ENCODE results near the gene M1AP.

The M1AP gene

DNA sequence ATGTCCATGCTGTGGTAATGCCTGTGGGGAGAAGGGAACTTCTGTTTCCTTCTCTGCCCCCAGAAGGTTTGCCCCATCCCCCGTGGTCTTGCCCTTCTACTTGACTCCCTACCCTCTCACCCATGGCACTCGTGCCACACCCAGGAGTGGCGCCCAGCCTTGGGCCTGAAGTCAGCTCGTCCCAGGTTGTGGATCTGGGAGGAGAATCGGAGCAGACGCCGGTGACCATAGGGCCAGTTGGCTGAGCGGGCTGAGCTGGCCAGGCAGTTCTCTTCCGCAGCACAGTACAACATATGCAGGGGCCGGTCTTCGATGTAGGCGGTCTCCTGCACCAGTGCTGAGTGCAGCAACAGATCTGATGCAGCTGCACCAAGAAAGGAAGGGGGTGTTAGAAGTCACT lies 113.7 kb downstream of the M1AP start:
- no peak for TF ChIP-seq ZFX (IDR thresholded peaks at IDR 0.05; ENCODE audit: borderline replicate concordance)
- TF ChIP-seq, protein P1, sequence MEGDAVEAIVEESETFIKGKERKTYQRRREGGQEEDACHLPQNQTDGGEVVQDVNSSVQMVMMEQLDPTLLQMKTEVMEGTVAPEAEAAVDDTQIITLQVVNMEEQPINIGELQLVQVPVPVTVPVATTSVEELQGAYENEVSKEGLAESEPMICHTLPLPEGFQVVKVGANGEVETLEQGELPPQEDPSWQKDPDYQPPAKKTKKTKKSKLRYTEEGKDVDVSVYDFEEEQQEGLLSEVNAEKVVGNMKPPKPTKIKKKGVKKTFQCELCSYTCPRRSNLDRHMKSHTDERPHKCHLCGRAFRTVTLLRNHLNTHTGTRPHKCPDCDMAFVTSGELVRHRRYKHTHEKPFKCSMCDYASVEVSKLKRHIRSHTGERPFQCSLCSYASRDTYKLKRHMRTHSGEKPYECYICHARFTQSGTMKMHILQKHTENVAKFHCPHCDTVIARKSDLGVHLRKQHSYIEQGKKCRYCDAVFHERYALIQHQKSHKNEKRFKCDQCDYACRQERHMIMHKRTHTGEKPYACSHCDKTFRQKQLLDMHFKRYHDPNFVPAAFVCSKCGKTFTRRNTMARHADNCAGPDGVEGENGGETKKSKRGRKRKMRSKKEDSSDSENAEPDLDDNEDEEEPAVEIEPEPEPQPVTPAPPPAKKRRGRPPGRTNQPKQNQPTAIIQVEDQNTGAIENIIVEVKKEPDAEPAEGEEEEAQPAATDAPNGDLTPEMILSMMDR (IDR thresholded peaks at IDR 0.05) = no peak
- H3K27ac ChIP-seq = no peak overlapping the region

GRCh38 chr2:74533464-74533863 lies 114.7 kb downstream of the M1AP start:
- H3K27ac ChIP-seq = no peak overlapping the region
- TF ChIP-seq, protein P1 (IDR thresholded peaks at IDR 0.05) = no peak
- no peak for TF ChIP-seq ZFX (IDR thresholded peaks at IDR 0.05; ENCODE audit: borderline replicate concordance)

- peak overlapping the region; percentile 89; the same call in 1 of the 2 replicates for H3K27ac ChIP-seq
Measured at GRCh38 chr2:74532222-74532621, 115.9 kb downstream of the M1AP start.

GRCh38 chr2:74531666-74532065 lies 116.5 kb downstream of the M1AP start:
- TF ChIP-seq, protein P1 (IDR thresholded peaks at IDR 0.05) = no peak
- no peak for TF ChIP-seq ZFX (IDR thresholded peaks at IDR 0.05; ENCODE audit: borderline replicate concordance)
- H3K27ac ChIP-seq = peak overlapping the region; percentile 89

More at GRCh38 chr2:74532222-74532621, 115.9 kb downstream of the M1AP start:
- TF ChIP-seq ZFX (IDR thresholded peaks at IDR 0.05; ENCODE audit: borderline replicate concordance) = no peak
- TF ChIP-seq, protein P1 (IDR thresholded peaks at IDR 0.05) = peak; percentile 53

- H3K27ac ChIP-seq = peak overlapping the region; percentile 89
- TF ChIP-seq ZFX (IDR thresholded peaks at IDR 0.05; ENCODE audit: borderline replicate concordance) = no peak
- TF ChIP-seq, protein P1 (IDR thresholded peaks at IDR 0.05) = no peak
Measured at GRCh38 chr2:74530239-74531187, 117.6 kb downstream of the M1AP start.

- peak within 1 kb of the TSS; percentile 89 for H3K27ac ChIP-seq
- TF ChIP-seq, protein P1 (IDR thresholded peaks at IDR 0.05) = no peak
- TF ChIP-seq ZFX (IDR thresholded peaks at IDR 0.05; ENCODE audit: borderline replicate concordance) = no peak
Measured at GRCh38 chr2:74529357-74530238, 118.5 kb downstream of the M1AP start, which contains the start of the genes AUP1 and HTRA2. AUP1 (minus strand) TSS chr2:74529706; CDS start chr2:74529629, 77 bp downstream. HTRA2 (plus strand) TSS chr2:74529933; CDS start chr2:74530007, 74 bp downstream.
